Activated CD8-positive, alpha-beta memory T cell treated with anti-CD3 and anti-CD28 coated beads for 4 hours (primary cell): ENCODE results near the gene TMEM201.
"Not testable (repeated sequence)": the region's sequence is repeated elsewhere in the genome, so short reads cannot be mapped to it uniquely, and the experiment has no call there.

Experiments used
- DNase-seq, 2 donors: peaks; one replicate each; pipeline ENCODE4 v3.0.0-alpha.2; 2020; ENCODE audit warnings: low read depth in 2 of 2

The TMEM201 gene

GRCh38 chr1:9588551-9589143, at the start of gene TMEM201:
Gene TMEM201 (plus strand): TSS chr1:9588911. CDS start chr1:9588931, 20 bp downstream.
- DNase-seq = peak; percentile 85 to 87

GRCh38 chr1:9539165-9539828, 49.4 kb upstream of the TMEM201 start, which contains the start of gene SLC25A33:
Gene SLC25A33 (plus strand): TSS chr1:9539465. CDS start chr1:9539692, 227 bp downstream.
- DNase-seq = peak; percentile 94 to 96

- DNase-seq = peak; percentile 13 to 28
Measured at GRCh38 chr1:9539829-9540550, 48.7 kb upstream of the TMEM201 start.

- DNase-seq = no peak
Measured at GRCh38 chr1:9542430-9542829, 46.3 kb upstream of the TMEM201 start.

- DNase-seq = no peak
Measured at GRCh38 chr1:9544926-9545325, 43.8 kb upstream of the TMEM201 start.

- DNase-seq = no peak
Measured at GRCh38 chr1:9549955-9550546, 38.7 kb upstream of the TMEM201 start.

GRCh38 chr1:9551984-9552383, 36.7 kb upstream of the TMEM201 start:
- DNase-seq = no peak

GRCh38 chr1:9553736-9554144, 35.0 kb upstream of the TMEM201 start:
- no peak for DNase-seq

- DNase-seq = no peak
Measured at GRCh38 chr1:9555942-9556341, 32.8 kb upstream of the TMEM201 start.

GRCh38 chr1:9557624-9558023, 31.1 kb upstream of the TMEM201 start:
- no peak for DNase-seq

GRCh38 chr1:9558271-9558945, 30.3 kb upstream of the TMEM201 start:
- DNase-seq = no peak

GRCh38 chr1:9558946-9559545, 29.7 kb upstream of the TMEM201 start:
- no peak for DNase-seq

GRCh38 chr1:9559673-9560072, 29.0 kb upstream of the TMEM201 start:
- DNase-seq = no peak

GRCh38 chr1:9560090-9560489, 28.6 kb upstream of the TMEM201 start:
- DNase-seq = not testable (repeated sequence)

- DNase-seq = no peak
Measured at GRCh38 chr1:9561429-9561828, 27.3 kb upstream of the TMEM201 start.

- no peak for DNase-seq
Measured at GRCh38 chr1:9569267-9569666, 19.4 kb upstream of the TMEM201 start.

- not testable (repeated sequence) for DNase-seq
Measured at GRCh38 chr1:9570886-9571529, 17.7 kb upstream of the TMEM201 start.

GRCh38 chr1:9573723-9574122, 15.0 kb upstream of the TMEM201 start:
- DNase-seq = no peak

- no peak for DNase-seq
Measured at GRCh38 chr1:9575486-9575885, 13.2 kb upstream of the TMEM201 start.

GRCh38 chr1:9576903-9577302, 11.8 kb upstream of the TMEM201 start:
- DNase-seq = no peak

- no peak for DNase-seq
Measured at GRCh38 chr1:9577423-9577822, 11.3 kb upstream of the TMEM201 start.
